IMR-90 (cell line): Measurements from ENCODE around the gene MFAP4. TPM values are rescaled to one million over a fixed set of nuclear protein-coding genes. Genes with fewer than 3 reads are reported as not detected.
A peak's percentile ranks its signal among the peaks of the same experiment; 100 is the strongest.

Source experiments
- ATAC-seq: fragments of 200-7000 bp; cut with Tn5 transposase; 2 replicates; pipeline ENCODE4 v1.9.1; 2020; ENCODE audit warnings: low read depth, mild to moderate bottlenecking, moderate library complexity
- BruUV-seq: library from RNA; stranded (reverse); fragments of 400-500 nt; replicated peaks from 2 replicates; lab custom pipeline; 2021; lab: Mats Ljungman, UMichigan
- CTCF ChIA-PET: fragments of 300-600 bp; formaldehyde crosslinking; extraction: SDS; loops from one replicate; lab custom pipeline; 2021; ENCODE audit warnings: antibody characterized with exemption; lab: Yijun Ruan, JAX
- POLR2A ChIA-PET: fragments of 300-600 bp; sonication (Branson Sonifier 250); formaldehyde crosslinking; loops from one replicate; lab custom pipeline; 2022; ENCODE audit warnings: antibody characterized with exemption; ENCODE audit not compliant: unreplicated experiment; lab: Charles Lee
- DNase-seq: peaks from one replicate; pipeline ENCODE4 v3.0.0; 2013
- H2AFZ ChIP-seq: replicated peaks from 2 replicates; pipeline ENCODE3; 2013; ENCODE audit warnings: low read length, mild to moderate bottlenecking; ENCODE audit not compliant: poor library complexity
- H2AK5ac ChIP-seq: 2 replicates; pipeline ENCODE4 v1.6.1; 2013; ENCODE audit warnings: low read depth, low read length, inconsistent platforms
- H2AK9ac ChIP-seq: replicated peaks from 2 replicates; pipeline ENCODE3; 2013; ENCODE audit warnings: mild to moderate bottlenecking, low read depth, low read length, moderate library complexity; ENCODE audit not compliant: poor library complexity
- H2BK120ac ChIP-seq: 2 replicates; pipeline ENCODE4 v1.6.1; 2013; ENCODE audit warnings: low read depth, low read length, inconsistent platforms
- H2BK15ac ChIP-seq: 3 replicates; pipeline ENCODE4 v1.6.1; 2013; ENCODE audit warnings: low read depth, low read length, inconsistent platforms
- H2BK20ac ChIP-seq: 2 replicates; pipeline ENCODE4 v1.6.1; 2013; ENCODE audit warnings: low read depth, mild to moderate bottlenecking, inconsistent platforms, low read length, moderate library complexity
- H2BK5ac ChIP-seq: 2 replicates; pipeline ENCODE4 v1.6.1; 2013; ENCODE audit warnings: mild to moderate bottlenecking, low read depth, low read length, inconsistent platforms; ENCODE audit not compliant: poor library complexity, severe bottlenecking
- H3K14ac ChIP-seq: replicated peaks from 2 replicates; pipeline ENCODE4 v1.6.1; 2013; ENCODE audit warnings: low read depth, low read length, inconsistent platforms
- H3K18ac ChIP-seq: 2 replicates; pipeline ENCODE4 v1.6.1; 2013; ENCODE audit warnings: low read depth, low read length, control low read depth
- H3K23ac ChIP-seq: 2 replicates; pipeline ENCODE4 v1.6.1; 2013; ENCODE audit warnings: low read depth, low read length, inconsistent platforms
- H3K27ac ChIP-seq: 2 replicates; pipeline ENCODE4 v1.5.1; 2013; ENCODE audit warnings: mild to moderate bottlenecking, control low read depth, low read length; ENCODE audit not compliant: insufficient read depth
- H3K27me3 ChIP-seq: 2 replicates; pipeline ENCODE4 v1.6.1; 2013; ENCODE audit warnings: low read length; ENCODE audit not compliant: control insufficient read depth, insufficient read depth
- H3K36me3 ChIP-seq: 2 replicates; pipeline ENCODE4 v1.6.1; 2013; ENCODE audit warnings: low read length, mixed read lengths; ENCODE audit not compliant: control insufficient read depth, insufficient read depth
- H3K4ac ChIP-seq: 2 replicates; pipeline ENCODE4 v1.6.1; 2013; ENCODE audit warnings: low read depth, low read length, inconsistent platforms
- H3K4me1 ChIP-seq: 2 replicates; pipeline ENCODE4 v1.6.1; 2013; ENCODE audit warnings: low read length, mixed read lengths; ENCODE audit not compliant: control insufficient read depth, insufficient read depth
- H3K4me2 ChIP-seq: 2 replicates; pipeline ENCODE4 v1.6.1; 2013; ENCODE audit warnings: low read depth, mild to moderate bottlenecking, control low read depth, low read length, moderate library complexity
- H3K4me3 ChIP-seq: 2 replicates; pipeline ENCODE4 v1.5.1; 2013; ENCODE audit warnings: low read depth, mild to moderate bottlenecking, control low read depth, low read length, moderate library complexity; ENCODE audit not compliant: insufficient read depth
- H3K56ac ChIP-seq: 2 replicates; pipeline ENCODE4 v1.6.1; 2013; ENCODE audit warnings: low read length, inconsistent platforms; ENCODE audit not compliant: insufficient read depth; ENCODE audit errors: extremely low read depth
- H3K79me1 ChIP-seq, 2 experiments: 2 replicates each; pipeline ENCODE4 v1.6.1; 2013; ENCODE audit warnings: low read length in 2 of 2, inconsistent platforms in 1 of 2, low read depth in 1 of 2
- H3K9ac ChIP-seq: 2 replicates; pipeline ENCODE4 v1.6.1; 2013; ENCODE audit warnings: low read depth, low read length, control low read depth
- H3K9me1 ChIP-seq: 2 replicates; pipeline ENCODE4 v1.6.1; 2013; ENCODE audit warnings: low read length, inconsistent platforms; ENCODE audit not compliant: insufficient read depth
- H3K9me3 ChIP-seq: 2 replicates; pipeline ENCODE4 v1.6.1; 2013; ENCODE audit warnings: low read length; ENCODE audit not compliant: control insufficient read depth, insufficient read depth
- H4K20me1 ChIP-seq: 2 replicates; pipeline ENCODE4 v1.6.1; 2013; ENCODE audit warnings: low read length, inconsistent platforms; ENCODE audit not compliant: insufficient read depth
- H4K5ac ChIP-seq: 2 replicates; pipeline ENCODE4 v1.6.1; 2013; ENCODE audit warnings: mild to moderate bottlenecking, low read depth, low read length, control low read depth
- H4K8ac ChIP-seq, 2 experiments: 2 replicates each; pipeline ENCODE4 v1.6.1; 2013; ENCODE audit warnings: low read depth in 2 of 2, low read length in 2 of 2, control low read depth in 1 of 2, inconsistent platforms in 1 of 2
- H4K91ac ChIP-seq: 2 replicates; pipeline ENCODE4 v1.6.1; 2013; ENCODE audit warnings: low read depth, low read length, inconsistent platforms; ENCODE audit not compliant: insufficient read depth
- BHLHE40 ChIP-seq: fragments of 150-350 bp; IDR thresholded peaks from 2 replicates; pipeline ENCODE4 v1.6.1; 2016; ENCODE audit warnings: mild to moderate bottlenecking, low read depth, low read length
- CTCF ChIP-seq: conservative IDR thresholded peaks from 2 replicates; pipeline ENCODE4 v1.5.1; 2012; ENCODE audit warnings: mild to moderate bottlenecking, low read depth, low read length, improper control_type of control experiment
- ELK1 ChIP-seq: fragments of 150-350 bp; IDR thresholded peaks from 2 replicates; pipeline ENCODE4 v1.6.1; 2016; ENCODE audit warnings: low read depth, mild to moderate bottlenecking, low read length, moderate library complexity, borderline replicate concordance
- MAFK ChIP-seq: IDR thresholded peaks from 2 replicates; pipeline ENCODE4 v1.6.1; 2012; ENCODE audit warnings: low read depth, low read length, improper control_type of control experiment
- NFE2L2 ChIP-seq: fragments of 150-350 bp; IDR thresholded peaks from 2 replicates; pipeline ENCODE4 v1.6.1; 2016; ENCODE audit warnings: low read depth, mild to moderate bottlenecking, low read length
- POLR2A ChIP-seq: IDR thresholded peaks from 2 replicates; pipeline ENCODE4 v1.6.1; 2012; ENCODE audit warnings: mild to moderate bottlenecking, low read depth, low read length
- RAD21 ChIP-seq: IDR thresholded peaks from 2 replicates; pipeline ENCODE4 v1.6.1; 2012; ENCODE audit warnings: low read length, improper control_type of control experiment
- RCOR1 ChIP-seq: IDR thresholded peaks from 2 replicates; pipeline ENCODE4 v1.6.1; 2012; ENCODE audit warnings: mild to moderate bottlenecking, low read length, improper control_type of control experiment; ENCODE audit not compliant: insufficient replicate concordance
- WGBS, 2 experiments: methylation state at CpG; one replicate each; pipeline versions ENCODE4 v1.1.5 to v1.1.7; 2013; ENCODE audit warnings: missing lambda C conversion rate in 2 of 2; ENCODE audit not compliant: insufficient read length in 1 of 2; ENCODE audit errors: extremely low coverage in 2 of 2; 5-methylcytosine and 5-hydroxymethylcytosine counted together
- dilution Hi-C: fragments of 300-500 bp; cut with HindIII; formaldehyde crosslinking; loops from one replicate; pipeline ENCODE4 v1.14.3; 2018; ENCODE audit warnings: low sequenced_read_pairs; ENCODE audit not compliant: unreplicated experiment
- in situ Hi-C: fragments of 300-500 bp; cut with MboI; formaldehyde crosslinking; loops from 3 replicates; pipeline ENCODE4 v1.14.3; 2019; ENCODE audit warnings: low sequenced_read_pairs, inconsistent platforms, mixed read lengths
- intact Hi-C: fragments of 100-400 bp; cut with micrococcal nuclease; formaldehyde crosslinking; loops from 2 replicates; pipeline ENCODE4 v1.10.0; 2022
- polyA plus RNA-seq, 3 experiments: library from polyadenylated mRNA; depleted of rRNA; stranded (reverse); fragments of >200 nt; gene quantifications; 2 replicates each; pipeline ENCODE4 v1.2.3, GENCODE V29; 2012; ENCODE audit warnings: low replicate concordance in 1 of 3
- total RNA-seq: library from RNA; depleted of rRNA; stranded (reverse); fragments of >200 nt; gene quantifications from 2 replicates; pipeline ENCODE4 v1.2.3, GENCODE V29; 2012

MFAP4 gene
- total and polyA plus RNA-seq, 2 of the 4 experiments (the other 2 are of a cell fraction), result 7.0 to 71.6 TPM

- ATAC-seq (no peak), DNase-seq (no peak)
- peak overlapping the region; percentile 78 for H2BK120ac ChIP-seq
- H3K9me1 ChIP-seq, result peaks cover 45% of the 10 kb centered on the region
- H2AK9ac ChIP-seq, result no peak overlapping the region
- H3K9me3 ChIP-seq, result no peaks in the 10 kb centered on the region
- peak overlapping the region; percentile 92 for H3K4ac ChIP-seq
- peaks cover 46% of the 10 kb centered on the region for H3K36me3 ChIP-seq
- no peak overlapping the region; the same call in 2 of the 3 replicates for H2BK15ac ChIP-seq
- BruUV-seq, result no TSS peak
- H3K23ac ChIP-seq, result no peak overlapping the region
- no CpG with 5 or more reads among the region's 9 CpGs for WGBS, 2 experiments
- intact Hi-C loops (no loop called here), dilution Hi-C loops (no loop called here), in situ Hi-C loops (no loop called here)
- ChIA-PET POLR2A (interaction anchor here (2.2 kb wide), 1 partner anchor 8 kb away, joined by 12 read pairs; the partner anchor contains the start of gene MAPK7), CTCF (no interaction called here)
- H3K4me2 ChIP-seq, result peak overlapping the region; percentile 72; the same call in 1 of the 2 replicates
- H4K91ac ChIP-seq, result peak overlapping the region; percentile 85
- H2BK5ac ChIP-seq, result peak overlapping the region; percentile 70
- H3K18ac ChIP-seq, result peak overlapping the region; percentile 59
- H3K4me3 ChIP-seq, result no peak overlapping the region; the same call in 1 of the 2 replicates
- H2AFZ ChIP-seq, result no peak overlapping the region
- H2AK5ac ChIP-seq, result peak overlapping the region; percentile 98
- H3K56ac ChIP-seq, result no peak overlapping the region
- peaks cover 15 to 51% of the 10 kb centered on the region in 2 experiments for H3K79me1 ChIP-seq
- peak overlapping the region; percentile 85 for H3K27ac ChIP-seq
- H3K9ac ChIP-seq, result peak overlapping the region; percentile 32; the same call in 1 of the 2 replicates
- peak overlapping the region; percentile 26; the same call in 1 of the 2 replicates for H2BK20ac ChIP-seq
- peak overlapping the region; percentile 29 to 63; a peak in 3 of 4 replicates for H4K8ac ChIP-seq
- H4K5ac ChIP-seq, result peak overlapping the region; percentile 45
- TF ChIP-seq ELK1 (no peak), RCOR1 (no peak), RAD21 (no peak), BHLHE40 (no peak), MAFK (no peak), POLR2A (no peak), CTCF (no peak), NFE2L2 (no peak)
- H3K4me1 ChIP-seq, result peaks cover 52% of the 10 kb centered on the region
- no peaks in the 10 kb centered on the region for H3K27me3 ChIP-seq
- peaks cover 22% of the 10 kb centered on the region for H4K20me1 ChIP-seq
- H3K14ac ChIP-seq, result peak overlapping the region; percentile 71
Measured at GRCh38 chr17:19385521-19385983, 1.4 kb downstream of the MFAP4 start.
